GM12873 (cell line): ENCODE data around the gene SFRP2.

ENCODE experiments used
- TF ChIP-seq, protein P1 (sequence below): IDR thresholded peaks from 2 replicates; pipeline ENCODE4 v1.5.1; 2012; ENCODE audit warnings: low read depth, mild to moderate bottlenecking, moderate library complexity, low read length, control low read depth; ENCODE audit not compliant: insufficient read depth; ENCODE audit errors: missing control alignments

The SFRP2 gene

DNA sequence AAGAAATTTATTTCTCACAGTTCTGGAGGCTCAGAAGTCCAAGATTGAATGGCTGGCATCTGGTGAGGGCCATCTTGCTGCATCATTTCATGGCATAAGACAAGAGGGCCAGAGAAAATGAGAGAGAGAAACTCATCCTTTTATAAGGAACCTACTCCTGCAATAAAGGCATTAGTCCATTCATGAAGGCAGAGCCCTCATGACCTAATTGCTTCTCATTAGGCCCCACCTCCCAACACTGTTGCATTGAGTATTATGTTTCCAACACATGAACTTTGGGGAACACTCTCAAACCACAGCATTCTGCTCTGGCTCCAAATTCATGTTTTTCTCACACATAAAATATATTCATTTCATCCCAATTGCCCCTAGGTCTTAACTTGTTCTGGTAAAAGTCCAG lies 43.2 kb downstream of the SFRP2 start:
- TF ChIP-seq, protein P1, sequence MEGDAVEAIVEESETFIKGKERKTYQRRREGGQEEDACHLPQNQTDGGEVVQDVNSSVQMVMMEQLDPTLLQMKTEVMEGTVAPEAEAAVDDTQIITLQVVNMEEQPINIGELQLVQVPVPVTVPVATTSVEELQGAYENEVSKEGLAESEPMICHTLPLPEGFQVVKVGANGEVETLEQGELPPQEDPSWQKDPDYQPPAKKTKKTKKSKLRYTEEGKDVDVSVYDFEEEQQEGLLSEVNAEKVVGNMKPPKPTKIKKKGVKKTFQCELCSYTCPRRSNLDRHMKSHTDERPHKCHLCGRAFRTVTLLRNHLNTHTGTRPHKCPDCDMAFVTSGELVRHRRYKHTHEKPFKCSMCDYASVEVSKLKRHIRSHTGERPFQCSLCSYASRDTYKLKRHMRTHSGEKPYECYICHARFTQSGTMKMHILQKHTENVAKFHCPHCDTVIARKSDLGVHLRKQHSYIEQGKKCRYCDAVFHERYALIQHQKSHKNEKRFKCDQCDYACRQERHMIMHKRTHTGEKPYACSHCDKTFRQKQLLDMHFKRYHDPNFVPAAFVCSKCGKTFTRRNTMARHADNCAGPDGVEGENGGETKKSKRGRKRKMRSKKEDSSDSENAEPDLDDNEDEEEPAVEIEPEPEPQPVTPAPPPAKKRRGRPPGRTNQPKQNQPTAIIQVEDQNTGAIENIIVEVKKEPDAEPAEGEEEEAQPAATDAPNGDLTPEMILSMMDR, result no peak

DNA sequence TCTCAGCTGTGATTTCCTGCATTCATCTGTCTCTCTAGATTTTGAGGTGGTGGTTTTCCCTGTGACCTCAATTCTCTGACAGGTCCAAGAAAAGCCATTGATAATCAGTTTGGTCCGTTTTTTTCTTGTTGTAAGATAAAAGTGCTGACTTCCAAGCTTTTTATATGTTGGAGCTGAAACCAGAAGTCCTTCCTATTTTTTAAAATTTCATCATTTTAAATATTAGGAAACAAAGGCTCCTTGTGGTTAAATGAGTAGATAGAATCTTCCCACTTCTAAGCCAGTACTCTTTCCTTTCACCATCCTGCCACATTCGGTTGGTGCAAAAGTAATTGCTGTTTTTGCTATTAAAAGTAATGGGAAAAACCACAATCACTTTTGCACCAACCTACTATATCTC lies 47.3 kb downstream of the SFRP2 start:
- TF ChIP-seq, protein P1, result no peak

DNA sequence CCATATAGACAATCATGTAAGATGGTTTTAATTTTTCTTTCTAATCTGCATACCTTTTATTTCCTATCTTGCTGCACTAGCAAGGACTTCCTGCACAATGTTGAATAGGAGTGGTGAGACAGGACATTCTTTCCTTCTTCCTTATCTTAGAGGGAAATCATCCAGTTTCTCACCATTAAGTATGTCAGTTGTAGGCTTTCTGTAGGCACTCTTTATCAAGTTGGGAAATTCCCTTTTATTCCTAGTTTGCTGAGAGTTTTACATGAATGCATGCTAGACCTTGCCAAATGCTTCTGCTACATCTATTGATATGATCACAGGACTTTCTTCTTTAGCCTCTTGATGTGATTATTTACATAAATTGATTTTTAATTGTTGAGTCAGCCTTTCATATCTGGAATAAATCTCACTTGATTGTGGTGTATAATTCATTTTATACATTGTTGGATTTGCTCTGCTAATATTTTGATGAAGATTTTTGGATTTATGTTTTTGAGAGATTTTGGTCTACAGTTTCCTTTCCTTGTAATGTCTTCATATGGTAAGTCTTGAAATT lies 52.9 kb downstream of the SFRP2 start:
- TF ChIP-seq, protein P1, result no peak

DNA sequence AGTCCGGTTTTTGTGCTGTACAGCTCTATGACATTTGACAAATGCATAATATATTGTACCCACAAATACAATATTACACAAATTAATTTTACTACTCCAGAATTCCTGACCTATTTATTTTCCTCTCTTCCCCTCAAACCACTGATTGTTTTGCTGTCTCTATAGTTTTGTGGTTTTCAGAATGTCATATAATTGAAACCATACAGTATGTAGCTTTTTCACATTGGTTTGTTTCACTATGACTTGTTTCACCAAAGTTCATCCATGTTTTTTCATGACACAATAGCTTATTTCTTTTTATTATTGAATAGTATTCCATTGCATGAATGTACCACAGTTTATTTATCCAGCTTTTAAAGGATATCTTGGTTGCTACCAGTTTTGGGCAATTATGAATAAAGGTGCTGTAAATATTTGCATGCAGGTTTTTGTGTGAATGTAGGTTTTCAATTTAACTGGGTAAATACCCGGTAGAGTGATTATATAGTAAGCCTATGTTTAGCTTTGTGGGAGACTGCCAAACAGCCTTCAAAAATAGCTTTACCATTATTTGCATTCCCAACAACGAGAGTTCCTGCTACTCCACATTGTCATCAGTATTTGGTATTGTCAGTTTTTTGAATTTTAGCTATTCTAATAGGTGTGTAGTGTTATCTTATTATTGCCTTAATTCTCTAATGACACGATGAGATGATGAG lies 55.0 kb downstream of the SFRP2 start:
- TF ChIP-seq, protein P1, result no peak

DNA sequence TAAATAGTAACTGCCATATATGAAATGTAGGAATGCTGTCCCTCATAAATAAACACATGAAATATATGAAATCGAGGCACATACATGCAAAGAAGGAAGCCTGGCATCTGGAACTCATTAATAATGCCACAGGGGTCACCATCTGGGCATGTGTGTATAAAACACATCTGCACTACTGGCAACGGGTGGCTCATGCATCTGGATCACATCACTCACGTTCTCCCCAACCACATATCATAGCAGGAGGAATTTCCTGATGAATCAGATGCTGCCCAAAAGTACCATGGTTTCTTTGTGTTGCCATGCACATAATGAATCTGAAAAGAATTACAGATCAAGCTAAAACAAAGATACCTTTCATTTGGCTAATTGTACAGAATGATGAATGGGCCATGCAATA lies 57.6 kb downstream of the SFRP2 start:
- TF ChIP-seq, protein P1, result no peak
